Measurements from ENCODE around the gene KCNIP2. TPM values are rescaled to one million over a fixed set of nuclear protein-coding genes. Genes with fewer than 3 reads are reported as not detected.

The KCNIP2 gene
- total RNA-seq, 2 donors from 2014 or later = 2.8 to 3.0 TPM

DNA sequence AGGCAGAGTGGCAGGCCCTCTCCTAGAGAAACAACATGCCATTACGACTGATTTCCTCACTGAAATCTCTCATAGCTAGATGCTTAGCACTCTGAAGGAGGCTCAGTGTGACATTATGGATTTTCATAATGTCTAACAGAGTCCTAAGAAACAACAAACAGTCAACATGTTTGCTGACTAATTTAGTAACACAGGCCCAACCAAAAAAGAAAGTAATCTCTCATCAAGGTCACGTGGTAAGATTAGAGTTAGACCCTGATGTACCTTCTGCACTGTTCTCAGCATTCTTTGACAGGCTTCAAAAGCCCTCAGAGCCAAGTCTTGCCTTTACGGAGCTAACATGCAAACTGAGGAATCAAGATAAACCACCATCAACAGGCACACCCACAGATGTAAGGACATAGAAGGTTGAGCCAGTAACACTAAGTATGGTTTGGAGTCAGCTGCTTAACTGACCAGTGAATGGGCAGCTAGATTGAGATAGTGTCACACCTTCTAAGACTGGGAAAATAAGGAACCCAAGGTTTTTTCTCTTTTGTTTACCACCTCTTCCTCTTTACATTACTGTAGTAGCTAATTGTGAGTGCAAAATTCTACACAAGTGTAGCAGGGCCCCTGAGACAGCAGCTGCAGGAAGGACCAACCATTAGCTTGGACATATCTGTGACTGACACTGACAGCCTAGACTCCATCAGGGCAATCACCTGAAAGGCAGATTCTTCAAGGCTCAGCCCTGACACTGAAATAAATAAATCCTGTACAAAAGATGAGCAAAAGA, 15.3 kb upstream of the KCNIP2 start:
- no peak overlapping the region for H3K9ac ChIP-seq (ENCODE audit: extremely low read depth, low read length, poor library complexity, severe bottlenecking)
- TF ChIP-seq CTCF (conservative IDR thresholded peaks at IDR 0.05) = no peak
- 83 to 100% methylated on average over 1 to 3 of the region's 3 CpGs for WGBS, 2 experiments (ENCODE audit: insufficient coverage in 1 of 2, insufficient read length in 1 of 2)
- H3K27ac Mint-ChIP-seq = no peak overlapping the region
- H3K4me1 ChIP-seq (ENCODE audit: control insufficient read depth, insufficient read depth, low read length) = no peaks in the 10 kb centered on the region
- H3K27me3 Mint-ChIP-seq (ENCODE audit: insufficient read depth) = no peaks in the 10 kb centered on the region
- H3K4me3 Mint-ChIP-seq = no peak overlapping the region
- peaks cover 18% of the 10 kb centered on the region for H3K9me3 Mint-ChIP-seq
- no peak for DNase-seq
- peaks cover 18% of the 10 kb centered on the region for H3K9me3 ChIP-seq (ENCODE audit: control insufficient read depth, low read length)
- H3K4me3 ChIP-seq (ENCODE audit: low read length) = no peak overlapping the region
- H3K27ac ChIP-seq (ENCODE audit: low read depth, low read length) = no peak overlapping the region
- no peaks in the 10 kb centered on the region for H3K36me3 ChIP-seq (ENCODE audit: control insufficient read depth, insufficient read depth, low read length)
- peaks cover 19% of the 10 kb centered on the region for H3K36me3 Mint-ChIP-seq (ENCODE audit: low read depth)
- no peaks in the 10 kb centered on the region for H3K4me1 Mint-ChIP-seq
- no peaks in the 10 kb centered on the region for H3K27me3 ChIP-seq (ENCODE audit: control insufficient read depth, insufficient read depth, low read length, poor library complexity, severe bottlenecking)

GRCh38 chr10:101857802-101858476, 14.3 kb upstream of the KCNIP2 start:
- peaks cover 18% of the 10 kb centered on the region for H3K9me3 Mint-ChIP-seq
- no peak overlapping the region for H3K4me3 ChIP-seq (ENCODE audit: low read length)
- no peaks in the 10 kb centered on the region for H3K27me3 Mint-ChIP-seq (ENCODE audit: insufficient read depth)
- no peak for TF ChIP-seq CTCF (conservative IDR thresholded peaks at IDR 0.05)
- H3K36me3 ChIP-seq (ENCODE audit: control insufficient read depth, insufficient read depth, low read length) = no peaks in the 10 kb centered on the region
- WGBS, 2 experiments (ENCODE audit: insufficient coverage in 1 of 2, insufficient read length in 1 of 2) = 43% methylated on average over 1 of the region's 1 CpG; no CpG with 5 or more reads in 1 of the 2 experiments
- H3K9me3 ChIP-seq (ENCODE audit: control insufficient read depth, low read length) = peaks cover 18% of the 10 kb centered on the region
- H3K27ac Mint-ChIP-seq = no peak overlapping the region
- no peak overlapping the region for H3K9ac ChIP-seq (ENCODE audit: extremely low read depth, low read length, poor library complexity, severe bottlenecking)
- no peak overlapping the region for H3K4me3 Mint-ChIP-seq
- H3K27ac ChIP-seq (ENCODE audit: low read depth, low read length) = no peak overlapping the region
- no peaks in the 10 kb centered on the region for H3K4me1 ChIP-seq (ENCODE audit: control insufficient read depth, insufficient read depth, low read length)
- DNase-seq = no peak
- H3K36me3 Mint-ChIP-seq (ENCODE audit: low read depth) = peaks cover 19% of the 10 kb centered on the region
- H3K4me1 Mint-ChIP-seq = no peaks in the 10 kb centered on the region
- H3K27me3 ChIP-seq (ENCODE audit: control insufficient read depth, insufficient read depth, low read length, poor library complexity, severe bottlenecking) = no peaks in the 10 kb centered on the region

- Mint-ChIP-seq H3K27ac (no peak overlapping the region), H3K4me3 (no peak overlapping the region), H3K27me3 (ENCODE audit: insufficient read depth) (no peaks in the 10 kb centered on the region), H3K9me3 (peaks cover 13% of the 10 kb centered on the region), H3K4me1 (no peaks in the 10 kb centered on the region), H3K36me3 (ENCODE audit: low read depth) (peaks cover 13% of the 10 kb centered on the region)
- Histone ChIP-seq H3K9ac (ENCODE audit: extremely low read depth, low read length, poor library complexity, severe bottlenecking) (no peak overlapping the region), H3K27me3 (ENCODE audit: control insufficient read depth, insufficient read depth, low read length, poor library complexity, severe bottlenecking) (no peaks in the 10 kb centered on the region), H3K4me3 (ENCODE audit: low read length) (no peak overlapping the region), H3K27ac (ENCODE audit: low read depth, low read length) (no peak overlapping the region), H3K4me1 (ENCODE audit: control insufficient read depth, insufficient read depth, low read length) (no peaks in the 10 kb centered on the region), H3K36me3 (ENCODE audit: control insufficient read depth, insufficient read depth, low read length) (no peaks in the 10 kb centered on the region), H3K9me3 (ENCODE audit: control insufficient read depth, low read length) (peaks cover 13% of the 10 kb centered on the region)
- TF ChIP-seq CTCF (conservative IDR thresholded peaks at IDR 0.05) = no peak
- DNase-seq = no peak
Measured at GRCh38 chr10:101856626-101857025, 13.0 kb upstream of the KCNIP2 start.

Data from endodermal cell (in vitro differentiated cells).